Fibroblast of skin of scalp (primary cell): ENCODE results near the gene PRKN.
"Not testable (repeated sequence)": the region's sequence is repeated elsewhere in the genome, so short reads cannot be mapped to it uniquely, and the experiment has no call there.

ENCODE experiments used
- DNase-seq: peaks from one replicate; pipeline ENCODE4 v3.0.0-alpha.2; 2013

Gene PRKN

GRCh38 chr6:161363286-161363685 is 1364.3 kb downstream of the PRKN start:
- DNase-seq, result no peak

- DNase-seq, result no peak
Observed at GRCh38 chr6:161362266-161362665, 1365.3 kb downstream of the PRKN start.

GRCh38 chr6:161361529-161361928 is 1366.0 kb downstream of the PRKN start:
- DNase-seq, result no peak

- DNase-seq, result no peak
Observed at GRCh38 chr6:161360520-161360919, 1367.0 kb downstream of the PRKN start.

- DNase-seq, result no peak
Observed at GRCh38 chr6:161359618-161359945, 1368.0 kb downstream of the PRKN start.

- DNase-seq, result no peak
Observed at GRCh38 chr6:161356167-161356854, 1371.3 kb downstream of the PRKN start.

- DNase-seq, result no peak
Observed at GRCh38 chr6:161355696-161356095, 1371.9 kb downstream of the PRKN start.

GRCh38 chr6:161354956-161355355 is 1372.6 kb downstream of the PRKN start:
- no peak for DNase-seq

- DNase-seq, result no peak
Observed at GRCh38 chr6:161354276-161354840, 1373.2 kb downstream of the PRKN start.

- DNase-seq, result peak; percentile 8
Observed at GRCh38 chr6:161353208-161353613, 1374.4 kb downstream of the PRKN start.

GRCh38 chr6:161351858-161352257 is 1375.7 kb downstream of the PRKN start:
- no peak for DNase-seq

GRCh38 chr6:161349886-161350285 is 1377.7 kb downstream of the PRKN start:
- no peak for DNase-seq

GRCh38 chr6:161348628-161348994 is 1379.0 kb downstream of the PRKN start:
- DNase-seq, result no peak

- DNase-seq, result no peak
Observed at GRCh38 chr6:161347988-161348627, 1379.5 kb downstream of the PRKN start.

- DNase-seq, result no peak
Observed at GRCh38 chr6:161347125-161347524, 1380.4 kb downstream of the PRKN start.

GRCh38 chr6:161346717-161347116 is 1380.8 kb downstream of the PRKN start:
- no peak for DNase-seq

GRCh38 chr6:161344626-161345025 is 1382.9 kb downstream of the PRKN start:
- DNase-seq, result no peak

GRCh38 chr6:161342039-161342438 is 1385.5 kb downstream of the PRKN start:
- DNase-seq, result no peak

GRCh38 chr6:161341638-161342037 is 1385.9 kb downstream of the PRKN start:
- DNase-seq, result no peak

GRCh38 chr6:161338015-161338414 is 1389.6 kb downstream of the PRKN start:
- DNase-seq, result no peak

- DNase-seq, result no peak
Observed at GRCh38 chr6:161336479-161336878, 1391.1 kb downstream of the PRKN start.

- no peak for DNase-seq
Observed at GRCh38 chr6:161333410-161333809, 1394.2 kb downstream of the PRKN start.

GRCh38 chr6:161331402-161332081 is 1396.0 kb downstream of the PRKN start:
- DNase-seq, result not testable (repeated sequence)
